ENCODE measurements around the gene B2M. TPM values are rescaled to one million over a fixed set of nuclear protein-coding genes. Genes with fewer than 3 reads are reported as not detected.

The B2M gene
- total and polyA plus RNA-seq, 2 donors (not counting 1 experiment from before 2014, with no cell fraction given) = 3,981 to 17,989 TPM

- H3K36me3 ChIP-seq (replicated peaks in 1 of 2; ENCODE audit: control extremely low read depth in 1 of 2, control insufficient read depth in 1 of 2, extremely low read depth in 1 of 2, insufficient read depth in 2 of 2, low read length in 1 of 2) = peaks cover 0 to 7% of the 10 kb centered on the region in 2 experiments
- H3K4me1 ChIP-seq (ENCODE audit: control insufficient read depth in 2 of 2, insufficient read depth in 2 of 2, low read length in 2 of 2) = peaks cover 56 to 67% of the 10 kb centered on the region in 2 donors
- H3K79me2 ChIP-seq (ENCODE audit: control insufficient read depth, insufficient read depth, low read length) = peaks cover 88% of the 10 kb centered on the region
- under 1% methylated on average over 15 of the region's 21 CpGs for WGBS (ENCODE audit: insufficient coverage)
- no peak for DNase-seq
- Mint-ChIP-seq H3K4me3 (peak overlapping the region; percentile 99), H3K27ac (peak overlapping the region; percentile 99), H3K27me3 (no peaks in the 10 kb centered on the region), H3K9me3 (ENCODE audit: insufficient read depth) (no peaks in the 10 kb centered on the region), H3K4me1 (peaks cover 70% of the 10 kb centered on the region)
- intact Hi-C loops (cut with micrococcal nuclease) = loop anchor here (1.0 to 5.0 kb wide), 6 partner anchors 9 to 468 kb away; partner anchors contain the start of genes CTDSPL2, EIF3J, GOLM2 and SPG11
- ChIA-PET POLR2A (interaction anchor here (0.6 to 34.6 kb wide), 7 partner anchors 8 to 193 kb away, joined by 3 to 819 read pairs (median 12); partner anchors contain the start of genes B2M, EIF3J, PATL2 and SPG11), CTCF (interaction anchor here (0.5 to 18.0 kb wide), 8 partner anchors 7 to 152 kb away, joined by 3 to 529 read pairs (median 5); partner anchors contain the start of genes B2M, PATL2, SPG11 and TRIM69)
- H4K20me1 ChIP-seq (ENCODE audit: control insufficient read depth, insufficient read depth, low read length, poor library complexity, severe bottlenecking) = no peaks in the 10 kb centered on the region
- H3K9me3 ChIP-seq (ENCODE audit: control extremely low read depth in 1 of 3, control insufficient read depth in 2 of 3, insufficient read depth in 1 of 3, low read length in 2 of 3) = no peaks in the 10 kb centered on the region
- H3K27ac ChIP-seq (ENCODE audit: low read length in 2 of 2) = peak overlapping the region; percentile 94 to 95
- peak overlapping the region; percentile 94 for H3K9ac ChIP-seq (ENCODE audit: low read length)
- ATAC-seq (ENCODE audit: low read depth) = peak; percentile 9
- TF ChIP-seq EZH2 (IDR thresholded peaks at IDR 0.05; ENCODE audit: borderline replicate concordance, insufficient read depth, low read depth, low read length, poor library complexity, severe bottlenecking) = no peak
- TF ChIP-seq CTCF (IDR thresholded peaks at IDR 0.05) = no peak
- H3K4me2 ChIP-seq (replicated peaks; ENCODE audit: low read depth, low read length, poor library complexity, severe bottlenecking) = peak overlapping the region; percentile 81
- H2AFZ ChIP-seq (ENCODE audit: insufficient read depth, low read depth, low read length, poor library complexity, severe bottlenecking) = peak overlapping the region; percentile 85
- H3K4me3 ChIP-seq (ENCODE audit: control extremely low read depth in 1 of 5, extremely low read depth in 1 of 5, insufficient read depth in 1 of 5, low read depth in 2 of 5, low read length in 4 of 5) = peak overlapping the region; percentile 62 to 94 (median 88)
- no peaks in the 10 kb centered on the region for H3K27me3 ChIP-seq (replicated peaks in 1 of 4; ENCODE audit: control extremely low read depth in 1 of 4, control insufficient read depth in 3 of 4, insufficient read depth in 4 of 4, low read length in 3 of 4)
These were observed 18.3 kb downstream of the B2M start for GRCh38 chr15:44729408-44730127.
